Mucosa of descending colon (tissue), 3 donors: Measurements from ENCODE around the gene NPAS2. TPM values are rescaled to one million over a fixed set of nuclear protein-coding genes. Genes with fewer than 3 reads are reported as not detected.
A peak's percentile ranks its signal among the peaks of the same experiment; 100 is the strongest.

Source experiments
- ATAC-seq: fragments of 200-7000 bp; cut with Tn5 transposase; one replicate; pipeline ENCODE4 v1.9.1; 2020; ENCODE audit warnings: mild to moderate bottlenecking, moderate library complexity
- DNase-seq, 3 donors: peaks; one replicate each; pipeline ENCODE4 v3.0.0-alpha.2; 2020
- H3K36me3 ChIP-seq: fragments of 200-600 bp; one replicate; pipeline ENCODE4 v1.8.0; 2021; ENCODE audit warnings: low read depth, mild to moderate bottlenecking
- H3K4me1 ChIP-seq: fragments of 200-600 bp; one replicate; pipeline ENCODE4 v1.8.0; 2021; ENCODE audit warnings: low read depth, mild to moderate bottlenecking
- H3K4me3 ChIP-seq: fragments of 200-600 bp; one replicate; pipeline ENCODE4 v1.8.0; 2021; ENCODE audit warnings: mild to moderate bottlenecking
- H3K9me3 ChIP-seq: fragments of 200-600 bp; one replicate; pipeline ENCODE4 v1.8.0; 2021; ENCODE audit warnings: mild to moderate bottlenecking
- CTCF ChIP-seq: fragments of 200-600 bp; IDR thresholded peaks from one replicate; pipeline ENCODE4 v1.8.0; 2022; ENCODE audit warnings: antibody characterized with exemption, mild to moderate bottlenecking
- intact Hi-C, 2 donors: fragments of 100-400 bp; cut with DNase I in 1 of 2; cut with micrococcal nuclease in 1 of 2; formaldehyde crosslinking; loops; one replicate each; pipeline versions ENCODE4 v1.11.0 to v1.11.1; 2022; cut with DNase I, micrococcal nuclease
- total RNA-seq, 3 donors: library from RNA; stranded (reverse); fragmentation: NEBNext Ultra II Directional in 2 of 3; extraction: Animal tissue kit (Norgen Biotek cat#: 25700) in 2 of 3; gene quantifications; one replicate each; pipeline versions ENCODE4 v1.2.1 to v1.2.4, GENCODE V29; 2021 to 2023
- donor health status: DM: no; HTN: no; CAD: no; lungs with moderate emphysema.
- donor health status: DM: no; HTN: no; CAD: no.
- donor health status: DM: no; HTN: yes; CAD: no.

NPAS2 gene
- total RNA-seq, 3 donors from 2014 or later, result 42.5 to 53.1 (median 46.5) TPM

- no peak overlapping the region for H3K4me3 ChIP-seq
- TF ChIP-seq CTCF, result no peak
- ATAC-seq, result no peak
- H3K36me3 ChIP-seq, result no peaks in the 10 kb centered on the region
- no peak for DNase-seq
- intact Hi-C loops, result no loop called here
- H3K9me3 ChIP-seq, result no peaks in the 10 kb centered on the region
- H3K4me1 ChIP-seq, result peaks cover 8% of the 10 kb centered on the region
These were observed 37.5 kb upstream of the NPAS2 start for GRCh38 chr2:100782380-100782878.

DNA sequence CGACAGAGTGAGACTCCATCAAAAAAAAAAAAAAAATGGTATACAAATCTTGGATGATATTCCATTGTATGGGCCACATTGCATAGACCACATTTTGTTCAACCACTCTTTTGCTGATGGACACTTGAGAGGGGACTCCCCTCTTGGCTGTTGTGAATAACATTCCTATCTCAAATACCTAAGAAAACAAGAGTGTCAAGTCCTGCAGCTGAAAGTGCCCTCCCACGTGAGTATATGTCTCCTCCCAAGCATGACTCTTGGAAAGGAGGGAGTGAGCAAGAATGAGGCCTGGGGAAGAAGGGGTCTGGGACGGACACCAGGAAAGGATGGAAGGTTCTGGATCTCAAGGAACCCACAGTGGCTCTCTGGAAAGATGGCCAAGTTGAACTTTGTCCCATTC, 36.0 kb upstream of the NPAS2 start:
- no peak for TF ChIP-seq CTCF
- Histone ChIP-seq H3K4me3 (no peak overlapping the region), H3K9me3 (no peaks in the 10 kb centered on the region), H3K36me3 (no peaks in the 10 kb centered on the region), H3K4me1 (peaks cover 8% of the 10 kb centered on the region)
- no peak for DNase-seq
- no peak for ATAC-seq
- intact Hi-C loops, result no loop called here

DNA sequence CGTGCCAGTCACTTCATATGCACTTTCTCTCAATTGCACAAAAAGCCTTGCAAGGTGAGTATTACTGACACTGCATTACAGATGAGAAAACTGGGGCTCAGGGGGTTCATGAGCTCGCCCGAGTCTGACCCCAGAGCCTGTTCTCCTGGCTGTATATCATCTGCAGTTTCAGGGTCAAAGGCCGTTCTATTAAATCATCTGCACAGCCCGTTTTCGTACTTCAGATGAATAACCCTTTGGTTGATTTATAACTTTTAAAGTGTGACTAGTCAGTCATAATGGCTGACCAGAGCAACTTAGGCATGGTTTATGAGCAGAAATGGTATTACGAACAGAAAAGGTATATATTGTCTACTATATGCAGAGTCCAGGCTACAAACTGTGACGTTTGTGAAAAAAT, 35.3 kb upstream of the NPAS2 start:
- H3K36me3 ChIP-seq, result no peaks in the 10 kb centered on the region
- H3K4me1 ChIP-seq, result peaks cover 8% of the 10 kb centered on the region
- intact Hi-C loops, result no loop called here
- no peaks in the 10 kb centered on the region for H3K9me3 ChIP-seq
- no peak for TF ChIP-seq CTCF
- no peak for DNase-seq
- no peak overlapping the region for H3K4me3 ChIP-seq
- ATAC-seq, result peak; percentile 26

DNA sequence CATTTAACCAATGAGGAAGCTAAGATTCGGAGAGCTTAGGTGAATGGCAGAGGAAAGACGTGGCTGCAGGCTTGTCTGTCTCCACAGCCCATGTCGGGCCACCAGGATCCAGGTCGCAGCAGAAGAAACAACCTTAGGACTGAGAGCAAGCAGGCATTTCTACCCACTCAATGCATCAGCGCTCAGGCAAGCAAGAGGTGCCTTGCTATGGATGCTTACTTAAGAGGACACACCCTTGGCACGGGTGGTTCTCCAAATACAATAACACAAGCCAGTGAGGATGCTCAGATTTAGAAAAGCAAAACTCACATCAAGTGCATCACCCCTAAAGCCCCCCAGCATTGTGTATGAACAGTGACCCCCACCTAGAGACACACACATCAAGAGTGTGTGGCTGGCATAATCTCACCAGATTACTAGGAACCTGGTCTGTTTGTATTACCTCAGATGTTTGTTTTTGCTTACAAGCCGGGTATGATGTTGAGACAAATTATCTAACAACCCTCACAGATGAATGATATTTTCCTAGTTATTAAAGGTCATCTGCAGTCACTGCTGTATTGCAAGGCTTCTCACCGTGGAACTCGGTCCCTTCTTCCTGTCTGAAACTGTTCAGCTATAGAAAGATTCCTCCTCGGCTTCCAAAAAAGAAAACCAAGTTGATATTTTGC, 34.2 kb upstream of the NPAS2 start:
- H3K4me3 ChIP-seq, result no peak overlapping the region
- H3K9me3 ChIP-seq, result no peaks in the 10 kb centered on the region
- ATAC-seq (peak; percentile 28), DNase-seq (no peak)
- peaks cover 8% of the 10 kb centered on the region for H3K4me1 ChIP-seq
- TF ChIP-seq CTCF, result no peak
- H3K36me3 ChIP-seq, result no peaks in the 10 kb centered on the region
- intact Hi-C loops, result no loop called here

DNA sequence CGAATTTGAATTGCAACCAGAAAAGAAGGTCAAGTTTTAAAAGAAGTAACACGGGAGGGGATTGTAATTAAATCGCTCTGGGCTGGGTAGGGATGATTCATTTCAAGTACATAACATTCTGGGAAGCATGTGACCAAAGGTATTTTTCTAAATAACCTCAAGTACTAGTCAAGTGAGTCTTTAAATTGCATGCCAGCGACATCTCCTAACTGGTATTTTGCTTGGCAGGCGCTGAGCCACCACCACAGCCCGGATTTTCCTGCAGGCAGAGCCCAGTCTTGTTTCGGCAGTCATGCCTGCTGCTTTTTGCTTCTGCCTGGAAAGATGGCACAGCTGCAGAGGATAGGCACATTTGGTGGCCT, 33.7 kb upstream of the NPAS2 start:
- Histone ChIP-seq H3K4me1 (peaks cover 8% of the 10 kb centered on the region), H3K4me3 (no peak overlapping the region), H3K36me3 (no peaks in the 10 kb centered on the region), H3K9me3 (no peaks in the 10 kb centered on the region)
- intact Hi-C loops, result no loop called here
- no peak for TF ChIP-seq CTCF
- no peak for DNase-seq
- ATAC-seq, result peak; percentile 66

- no peaks in the 10 kb centered on the region for H3K36me3 ChIP-seq
- no peak for DNase-seq
- no peaks in the 10 kb centered on the region for H3K9me3 ChIP-seq
- no peak for ATAC-seq
- H3K4me1 ChIP-seq, result peaks cover 8% of the 10 kb centered on the region
- intact Hi-C loops, result no loop called here
- no peak for TF ChIP-seq CTCF
- no peak overlapping the region for H3K4me3 ChIP-seq
These were observed 33.0 kb upstream of the NPAS2 start for GRCh38 chr2:100786985-100787384.
